ENCODE data around the gene MRPS18B. TPM values are rescaled to one million over a fixed set of nuclear protein-coding genes. Genes with fewer than 3 reads are reported as not detected.
A peak's percentile ranks its signal among the peaks of the same experiment; 100 is the strongest.

Gene MRPS18B
- total RNA-seq, 2 donors from 2014 or later: 63.6 to 69.2 TPM

GRCh38 chr6:30613251-30614043, 4.2 kb upstream of the MRPS18B start:
- Histone ChIP-seq H3K27me3 (replicated peaks; ENCODE audit: insufficient read depth) (no peaks in the 10 kb centered on the region), H3K4me1 (replicated peaks) (peaks cover 5% of the 10 kb centered on the region), H3K4me3 (no peak overlapping the region), H3K9me3 (no peaks in the 10 kb centered on the region), H3K36me3 (peaks cover 6 to 8% of the 10 kb centered on the region in 2 donors), H3K27ac (peak overlapping the region; percentile 95 to 99)
- intact Hi-C loops (cut with DNase I): no loop called here
- DNase-seq (ENCODE audit: low spot score): no peak
- TF ChIP-seq CTCF (IDR thresholded peaks at IDR 0.05) (no peak), POLR2A (IDR thresholded peaks at IDR 0.05) (no peak), POLR2AphosphoS5 (IDR thresholded peaks at IDR 0.05) (no peak)

- H3K36me3 ChIP-seq: peaks cover 6 to 8% of the 10 kb centered on the region in 2 donors
- 16% methylated on average over 8 of the region's 8 CpGs for WGBS
- H3K27me3 ChIP-seq (replicated peaks; ENCODE audit: insufficient read depth): no peaks in the 10 kb centered on the region
- H3K9me3 ChIP-seq: no peaks in the 10 kb centered on the region
- no peak for DNase-seq (ENCODE audit: low spot score)
- H3K4me1 ChIP-seq (replicated peaks): peaks cover 5% of the 10 kb centered on the region
- peak overlapping the region; percentile 54 to 89 for H3K4me3 ChIP-seq
- peak overlapping the region; percentile 95 to 99 for H3K27ac ChIP-seq
- TF ChIP-seq POLR2A (IDR thresholded peaks at IDR 0.05) (no peak), CTCF (IDR thresholded peaks at IDR 0.05) (no peak), POLR2AphosphoS5 (IDR thresholded peaks at IDR 0.05) (no peak)
- intact Hi-C loops (cut with DNase I): no loop called here
These were observed 3.4 kb upstream of the MRPS18B start for GRCh38 chr6:30614044-30614842.

GRCh38 chr6:30614843-30615218, 2.8 kb upstream of the MRPS18B start:
- 0% methylated on average over 6 of the region's 6 CpGs for WGBS

GRCh38 chr6:30615219-30615957, 2.3 kb upstream of the MRPS18B start:
- H3K4me1 ChIP-seq (replicated peaks): peaks cover 5% of the 10 kb centered on the region

More at GRCh38 chr6:30614843-30615218, 2.8 kb upstream of the MRPS18B start:
- Histone ChIP-seq H3K4me3 (peak overlapping the region; percentile 54 to 89), H3K36me3 (peaks cover 8 to 12% of the 10 kb centered on the region in 2 donors), H3K4me1 (replicated peaks) (peaks cover 5% of the 10 kb centered on the region), H3K27me3 (replicated peaks; ENCODE audit: insufficient read depth) (no peaks in the 10 kb centered on the region), H3K9me3 (no peaks in the 10 kb centered on the region), H3K27ac (peak overlapping the region; percentile 95 to 99)
- TF ChIP-seq CTCF (IDR thresholded peaks at IDR 0.05) (no peak), POLR2A (IDR thresholded peaks at IDR 0.05) (peak; percentile 98), POLR2AphosphoS5 (IDR thresholded peaks at IDR 0.05) (peak; percentile 100)
- DNase-seq (ENCODE audit: low spot score): peak; percentile 93
- intact Hi-C loops (cut with DNase I): loop anchor here (5.0 kb wide), 1 partner anchor 72 kb away; the partner anchor contains the start of gene PPP1R18

More at GRCh38 chr6:30615219-30615957, 2.3 kb upstream of the MRPS18B start:
- Histone ChIP-seq H3K36me3 (peaks cover 8 to 12% of the 10 kb centered on the region in 2 donors), H3K9me3 (no peaks in the 10 kb centered on the region), H3K27me3 (replicated peaks; ENCODE audit: insufficient read depth) (no peaks in the 10 kb centered on the region), H3K4me3 (peak overlapping the region; percentile 54 to 89), H3K27ac (peak overlapping the region; percentile 95 to 99)
- intact Hi-C loops (cut with DNase I): loop anchor here (5.0 kb wide), 1 partner anchor 72 kb away; the partner anchor contains the start of gene PPP1R18
- no peak for TF ChIP-seq POLR2AphosphoS5 (IDR thresholded peaks at IDR 0.05)
- TF ChIP-seq POLR2A (IDR thresholded peaks at IDR 0.05): no peak
- TF ChIP-seq CTCF (IDR thresholded peaks at IDR 0.05): no peak
- peak; percentile 50 for DNase-seq (ENCODE audit: low spot score)
- WGBS: 0% methylated on average over 10 of the region's 10 CpGs

Measured in prostate gland (tissue), 2 donors.